ENCODE data around the gene ATP13A4.

GRCh38 chr3:193585530-193585929 is 30.8 kb upstream of the ATP13A4 start:
- TF ChIP-seq CTCF (conservative IDR thresholded peaks at IDR 0.05): no peak
- no peak for TF ChIP-seq EZH2 (IDR thresholded peaks at IDR 0.05; ENCODE audit: low read depth)

Measured in PC-9 (cell line).